Islet precursor cell (in vitro differentiated cells): ENCODE results near the gene OR7C1.
"Not testable (repeated sequence)": the region's sequence is repeated elsewhere in the genome, so short reads cannot be mapped to it uniquely, and the experiment has no call there.

Source experiments
- DNase-seq: peaks from one replicate; pipeline ENCODE4 v3.0.0-alpha.2; 2018

OR7C1 gene

GRCh38 chr19:14784730-14785101 lies 50.3 kb downstream of the OR7C1 start:
- not testable (repeated sequence) for DNase-seq

- not testable (repeated sequence) for DNase-seq
These were observed 51.5 kb downstream of the OR7C1 start for GRCh38 chr19:14783410-14783998.

- no peak for DNase-seq
These were observed 52.2 kb downstream of the OR7C1 start for GRCh38 chr19:14782626-14783409.

- DNase-seq: not testable (repeated sequence)
These were observed 53.1 kb downstream of the OR7C1 start for GRCh38 chr19:14781713-14782536.

GRCh38 chr19:14780622-14781225 lies 54.3 kb downstream of the OR7C1 start:
- DNase-seq: not testable (repeated sequence)

- no peak for DNase-seq
These were observed 55.8 kb downstream of the OR7C1 start for GRCh38 chr19:14779151-14779550.

- peak; percentile 16 for DNase-seq
These were observed 56.7 kb downstream of the OR7C1 start, which contains the start of gene ADGRE2 for GRCh38 chr19:14778110-14778845. ADGRE2 (minus strand) TSS chr19:14778560; CDS start chr19:14776756, 1,804 bp downstream.

GRCh38 chr19:14777645-14778044 lies 57.3 kb downstream of the OR7C1 start:
- not testable (repeated sequence) for DNase-seq

- peak; percentile 28 for DNase-seq
These were observed 59.0 kb downstream of the OR7C1 start for GRCh38 chr19:14775869-14776586.

GRCh38 chr19:14775326-14775725 lies 59.7 kb downstream of the OR7C1 start:
- DNase-seq: not testable (repeated sequence)

GRCh38 chr19:14774373-14774772 lies 60.6 kb downstream of the OR7C1 start:
- DNase-seq: peak; percentile 22

- DNase-seq: peak; percentile 30
These were observed 61.3 kb downstream of the OR7C1 start for GRCh38 chr19:14773722-14774121.

GRCh38 chr19:14772995-14773394 lies 62.0 kb downstream of the OR7C1 start:
- peak; percentile 1 for DNase-seq

- no peak for DNase-seq
These were observed 62.5 kb downstream of the OR7C1 start for GRCh38 chr19:14772467-14772866.

- peak; percentile 45 for DNase-seq
These were observed 63.8 kb downstream of the OR7C1 start for GRCh38 chr19:14770944-14771839.

- DNase-seq: peak; percentile 26
These were observed 64.8 kb downstream of the OR7C1 start for GRCh38 chr19:14770136-14770535.

- DNase-seq: peak; percentile 29
These were observed 65.8 kb downstream of the OR7C1 start for GRCh38 chr19:14769201-14769600.

- DNase-seq: no peak
These were observed 67.0 kb downstream of the OR7C1 start for GRCh38 chr19:14768001-14768400.

GRCh38 chr19:14767466-14767971 lies 67.5 kb downstream of the OR7C1 start:
- no peak for DNase-seq

- DNase-seq: not testable (repeated sequence)
These were observed 69.1 kb downstream of the OR7C1 start for GRCh38 chr19:14765841-14766240.
